GM18505 (cell line): ENCODE measurements around the gene HNF1B.

Experiments
- ATAC-seq: cut with Tn5 transposase; IDR thresholded peaks from one replicate; pipeline ENCODE4 v1.9.1; 2021; ENCODE audit not compliant: unreplicated experiment
- POLR2A ChIP-seq: IDR thresholded peaks from 4 replicates; pipeline ENCODE4 v1.6.1; 2011; ENCODE audit warnings: borderline replicate concordance; ENCODE audit not compliant: insufficient read depth, insufficient read length; ENCODE audit errors: extremely low read depth

HNF1B gene

GRCh38 chr17:37714897-37715296 lies 30.0 kb downstream of the HNF1B start:
- no peak for ATAC-seq
- no peak for TF ChIP-seq POLR2A

- no peak for ATAC-seq
- TF ChIP-seq POLR2A, result no peak
Measured at GRCh38 chr17:37713624-37714023, 31.2 kb downstream of the HNF1B start.

GRCh38 chr17:37713028-37713431 lies 31.8 kb downstream of the HNF1B start:
- TF ChIP-seq POLR2A, result no peak
- ATAC-seq, result no peak

- no peak for TF ChIP-seq POLR2A
- no peak for ATAC-seq
Measured at GRCh38 chr17:37711113-37711512, 33.7 kb downstream of the HNF1B start.

GRCh38 chr17:37710344-37710886 lies 34.4 kb downstream of the HNF1B start:
- no peak for ATAC-seq
- TF ChIP-seq POLR2A, result no peak

GRCh38 chr17:37708616-37709212 lies 36.1 kb downstream of the HNF1B start:
- ATAC-seq, result no peak

GRCh38 chr17:37708008-37708615 lies 36.7 kb downstream of the HNF1B start:
- ATAC-seq, result no peak
- no peak for TF ChIP-seq POLR2A

More at GRCh38 chr17:37708616-37709212, 36.1 kb downstream of the HNF1B start:
- TF ChIP-seq POLR2A, result no peak

- no peak for TF ChIP-seq POLR2A
- ATAC-seq, result no peak
Measured at GRCh38 chr17:37706446-37706845, 38.4 kb downstream of the HNF1B start.

- no peak for TF ChIP-seq POLR2A
- ATAC-seq, result no peak
Measured at GRCh38 chr17:37702598-37702997, 42.3 kb downstream of the HNF1B start.

- no peak for TF ChIP-seq POLR2A
- ATAC-seq, result no peak
Measured at GRCh38 chr17:37701496-37701898, 43.4 kb downstream of the HNF1B start.

GRCh38 chr17:37700881-37701280 lies 44.0 kb downstream of the HNF1B start:
- ATAC-seq, result no peak
- no peak for TF ChIP-seq POLR2A

GRCh38 chr17:37699285-37699973 lies 45.4 kb downstream of the HNF1B start:
- no peak for TF ChIP-seq POLR2A
- ATAC-seq, result no peak

- TF ChIP-seq POLR2A, result no peak
Measured at GRCh38 chr17:37698911-37699255, 46.0 kb downstream of the HNF1B start.

GRCh38 chr17:37698132-37698910 lies 46.5 kb downstream of the HNF1B start:
- no peak for TF ChIP-seq POLR2A
- no peak for ATAC-seq

More at GRCh38 chr17:37698911-37699255, 46.0 kb downstream of the HNF1B start:
- no peak for ATAC-seq

GRCh38 chr17:37697381-37697780 lies 47.5 kb downstream of the HNF1B start:
- TF ChIP-seq POLR2A, result no peak
- no peak for ATAC-seq
